D341Med (cell line): ENCODE measurements around the gene PLEKHM2.

Source experiments
- DNase-seq: peaks from one replicate; pipeline ENCODE4 v3.0.0; 2012; ENCODE audit warnings: low spot score

PLEKHM2 gene

GRCh38 chr1:15739745-15740144, 55.6 kb downstream of the PLEKHM2 start:
- no peak for DNase-seq

- peak; percentile 91 for DNase-seq
Measured at GRCh38 chr1:15740924-15741850, 57.1 kb downstream of the PLEKHM2 start.

- DNase-seq, result no peak
Measured at GRCh38 chr1:15742339-15742801, 58.2 kb downstream of the PLEKHM2 start, which contains the start of gene TMEM82. Gene TMEM82, plus strand, starts transcription at chr1:15742499. Its CDS starts 61 bp downstream, at chr1:15742560.

GRCh38 chr1:15744122-15744679, 60.1 kb downstream of the PLEKHM2 start:
- no peak for DNase-seq

GRCh38 chr1:15747378-15747777, 63.3 kb downstream of the PLEKHM2 start:
- no peak for DNase-seq

GRCh38 chr1:15748264-15748663, 64.1 kb downstream of the PLEKHM2 start:
- DNase-seq, result no peak

- DNase-seq, result no peak
Measured at GRCh38 chr1:15748690-15749398, 64.7 kb downstream of the PLEKHM2 start.

- DNase-seq, result no peak
Measured at GRCh38 chr1:15749399-15750291, 65.5 kb downstream of the PLEKHM2 start.

GRCh38 chr1:15750924-15751323, 66.8 kb downstream of the PLEKHM2 start:
- no peak for DNase-seq

- DNase-seq, result no peak
Measured at GRCh38 chr1:15751717-15752116, 67.6 kb downstream of the PLEKHM2 start.

- no peak for DNase-seq
Measured at GRCh38 chr1:15753776-15754175, 69.7 kb downstream of the PLEKHM2 start.

- DNase-seq, result no peak
Measured at GRCh38 chr1:15755021-15755645, 71.0 kb downstream of the PLEKHM2 start.

- DNase-seq, result no peak
Measured at GRCh38 chr1:15755646-15756040, 71.5 kb downstream of the PLEKHM2 start.

- DNase-seq, result no peak
Measured at GRCh38 chr1:15756143-15757015, 72.3 kb downstream of the PLEKHM2 start.

GRCh38 chr1:15757016-15757543, 73.0 kb downstream of the PLEKHM2 start:
- DNase-seq, result no peak

GRCh38 chr1:15757575-15758342, 73.6 kb downstream of the PLEKHM2 start:
- no peak for DNase-seq

- peak; percentile 72 for DNase-seq
Measured at GRCh38 chr1:15758343-15758931, 74.3 kb downstream of the PLEKHM2 start, which contains the start of gene FBLIM1. Gene FBLIM1, plus strand, starts transcription at chr1:15758795. Its CDS starts 6,189 bp downstream, at chr1:15764984.

- DNase-seq, result peak; percentile 70
Measured at GRCh38 chr1:15758953-15759661, 75.0 kb downstream of the PLEKHM2 start.
